Muscle layer of colon (tissue), 2 donors: ENCODE data around the gene SIRT4.

Experiments used
- H3K27ac ChIP-seq: one replicate; pipeline ENCODE4 v1.7.0; 2013; ENCODE audit warnings: low read depth, mild to moderate bottlenecking, low read length, moderate library complexity
- H3K27me3 ChIP-seq, 2 donors: one replicate each; pipeline ENCODE4 v1.7.0; 2013; ENCODE audit warnings: low read length in 2 of 2, mild to moderate bottlenecking in 2 of 2; ENCODE audit not compliant: insufficient read depth in 2 of 2, control insufficient read depth in 1 of 2
- H3K36me3 ChIP-seq: one replicate; pipeline ENCODE4 v1.7.0; 2013; ENCODE audit warnings: mild to moderate bottlenecking, low read length; ENCODE audit not compliant: insufficient read depth
- H3K4me1 ChIP-seq: one replicate; pipeline ENCODE4 v1.7.0; 2013; ENCODE audit warnings: mild to moderate bottlenecking, low read length; ENCODE audit not compliant: insufficient read depth
- H3K4me3 ChIP-seq, 2 donors: one replicate each; pipeline ENCODE4 v1.7.0; 2013; ENCODE audit warnings: low read length in 2 of 2, low read depth in 1 of 2, mild to moderate bottlenecking in 1 of 2, moderate library complexity in 1 of 2
- H3K9ac ChIP-seq: one replicate; pipeline ENCODE4 v1.7.0; 2013; ENCODE audit warnings: low read length
- H3K9me3 ChIP-seq: one replicate; pipeline ENCODE4 v1.7.0; 2013; ENCODE audit warnings: mild to moderate bottlenecking, low read length
- donor health status: abdominal sarcoma.
- donor health status: Adenocarcinoma of cecum.

Gene SIRT4

GRCh38 chr12:120263748-120264085 lies 38.4 kb upstream of the SIRT4 start:
- peaks cover 51% of the 10 kb centered on the region for H3K4me1 ChIP-seq
- H3K4me3 ChIP-seq, result peak overlapping the region; percentile 81 to 90
- no peaks in the 10 kb centered on the region for H3K9me3 ChIP-seq
- H3K36me3 ChIP-seq, result no peaks in the 10 kb centered on the region
- H3K27me3 ChIP-seq, result no peaks in the 10 kb centered on the region
- H3K9ac ChIP-seq, result peak overlapping the region; percentile 96
- peak overlapping the region; percentile 88 for H3K27ac ChIP-seq

- H3K9ac ChIP-seq, result peak overlapping the region; percentile 96
- H3K9me3 ChIP-seq, result no peaks in the 10 kb centered on the region
- H3K36me3 ChIP-seq, result no peaks in the 10 kb centered on the region
- H3K27ac ChIP-seq, result peak overlapping the region; percentile 88
- peak overlapping the region; percentile 81 to 90 for H3K4me3 ChIP-seq
- H3K4me1 ChIP-seq, result peaks cover 51% of the 10 kb centered on the region
- H3K27me3 ChIP-seq, result no peaks in the 10 kb centered on the region
Measured at GRCh38 chr12:120264086-120264903, 37.8 kb upstream of the SIRT4 start.

- Histone ChIP-seq H3K4me1 (peaks cover 44% of the 10 kb centered on the region), H3K36me3 (no peaks in the 10 kb centered on the region), H3K9ac (peak overlapping the region; percentile 96), H3K9me3 (no peaks in the 10 kb centered on the region), H3K27ac (peak overlapping the region; percentile 88), H3K27me3 (no peaks in the 10 kb centered on the region), H3K4me3 (peak overlapping the region; percentile 81 to 90)
Measured at GRCh38 chr12:120264904-120265472, 37.1 kb upstream of the SIRT4 start.

GRCh38 chr12:120265473-120266179 lies 36.5 kb upstream of the SIRT4 start, which contains the start of gene PXN:
Gene PXN (minus strand): TSS chr12:120265730. CDS start chr12:120265629, 101 bp downstream.
- Histone ChIP-seq H3K36me3 (no peaks in the 10 kb centered on the region), H3K9me3 (no peaks in the 10 kb centered on the region), H3K9ac (peak within 1 kb of the TSS; percentile 96), H3K27ac (peak within 1 kb of the TSS; percentile 88), H3K4me1 (peaks cover 44% of the 10 kb centered on the region), H3K4me3 (peak within 1 kb of the TSS; percentile 81 to 90), H3K27me3 (no peaks in the 10 kb centered on the region)

- Histone ChIP-seq H3K27ac (no peak overlapping the region), H3K9me3 (no peaks in the 10 kb centered on the region), H3K9ac (no peak overlapping the region), H3K36me3 (no peaks in the 10 kb centered on the region), H3K27me3 (no peaks in the 10 kb centered on the region), H3K4me3 (no peak overlapping the region), H3K4me1 (peaks cover 37% of the 10 kb centered on the region)
Measured at GRCh38 chr12:120266180-120266870, 35.8 kb upstream of the SIRT4 start.

- Histone ChIP-seq H3K36me3 (no peaks in the 10 kb centered on the region), H3K9ac (no peak overlapping the region), H3K9me3 (no peaks in the 10 kb centered on the region), H3K4me3 (no peak overlapping the region), H3K27me3 (no peaks in the 10 kb centered on the region), H3K4me1 (peaks cover 24% of the 10 kb centered on the region), H3K27ac (no peak overlapping the region)
Measured at GRCh38 chr12:120267736-120268135, 34.4 kb upstream of the SIRT4 start.

GRCh38 chr12:120276734-120277133 lies 25.4 kb upstream of the SIRT4 start:
- H3K36me3 ChIP-seq, result no peaks in the 10 kb centered on the region
- H3K27ac ChIP-seq, result no peak overlapping the region
- no peaks in the 10 kb centered on the region for H3K4me1 ChIP-seq
- no peaks in the 10 kb centered on the region for H3K9me3 ChIP-seq
- H3K27me3 ChIP-seq, result no peaks in the 10 kb centered on the region
- H3K4me3 ChIP-seq, result no peak overlapping the region
- H3K9ac ChIP-seq, result no peak overlapping the region

- H3K9ac ChIP-seq, result no peak overlapping the region
- H3K4me3 ChIP-seq, result no peak overlapping the region
- no peaks in the 10 kb centered on the region for H3K27me3 ChIP-seq
- H3K9me3 ChIP-seq, result no peaks in the 10 kb centered on the region
- H3K36me3 ChIP-seq, result no peaks in the 10 kb centered on the region
- no peak overlapping the region for H3K27ac ChIP-seq
- H3K4me1 ChIP-seq, result no peaks in the 10 kb centered on the region
Measured at GRCh38 chr12:120278137-120279069, 23.7 kb upstream of the SIRT4 start.

- H3K4me3 ChIP-seq, result no peak overlapping the region
- H3K9me3 ChIP-seq, result no peaks in the 10 kb centered on the region
- H3K36me3 ChIP-seq, result no peaks in the 10 kb centered on the region
- H3K9ac ChIP-seq, result no peak overlapping the region
- no peaks in the 10 kb centered on the region for H3K4me1 ChIP-seq
- H3K27ac ChIP-seq, result no peak overlapping the region
- H3K27me3 ChIP-seq, result no peaks in the 10 kb centered on the region
Measured at GRCh38 chr12:120283318-120283717, 18.8 kb upstream of the SIRT4 start.

- Histone ChIP-seq H3K27ac (no peak overlapping the region), H3K9me3 (no peaks in the 10 kb centered on the region), H3K4me3 (no peak overlapping the region), H3K9ac (no peak overlapping the region), H3K27me3 (no peaks in the 10 kb centered on the region), H3K36me3 (no peaks in the 10 kb centered on the region), H3K4me1 (no peaks in the 10 kb centered on the region)
Measured at GRCh38 chr12:120284381-120284780, 17.7 kb upstream of the SIRT4 start.
